Left renal cortex interstitium (tissue), 4 donors: ENCODE measurements around the gene JSRP1. TPM values are rescaled to one million over a fixed set of nuclear protein-coding genes. Genes with fewer than 3 reads are reported as not detected.

Source experiments
- DNase-seq, 4 donors: peaks; one replicate each; pipeline ENCODE4 v3.0.0-alpha.2; 2013; ENCODE audit warnings: low read depth in 4 of 4, low spot score in 2 of 4, missing footprints in 1 of 4
- polyA plus RNA-seq, 4 donors: library from polyadenylated mRNA; unstranded; fragments of 120-200 nt; gene quantifications; one replicate each; pipeline ENCODE4 v1.2.1, GENCODE V29; 2013; ENCODE audit not compliant: insufficient read length in 4 of 4

The JSRP1 gene
- polyA plus RNA-seq, 4 donors: 0.23 to 0.94 (median 0.74) TPM

GRCh38 chr19:2235381-2236063 is 20.7 kb downstream of the JSRP1 start:
- DNase-seq: no peak

GRCh38 chr19:2234996-2235380 is 21.2 kb downstream of the JSRP1 start:
- no peak for DNase-seq

- DNase-seq: no peak
Measured at GRCh38 chr19:2233601-2234280, 22.5 kb downstream of the JSRP1 start.

GRCh38 chr19:2232286-2233151 is 23.7 kb downstream of the JSRP1 start:
- DNase-seq: no peak

- DNase-seq: no peak
Measured at GRCh38 chr19:2231621-2232221, 24.5 kb downstream of the JSRP1 start.

- no peak for DNase-seq
Measured at GRCh38 chr19:2230807-2231533, 25.2 kb downstream of the JSRP1 start.

GRCh38 chr19:2230033-2230531 is 26.1 kb downstream of the JSRP1 start:
- no peak for DNase-seq

GRCh38 chr19:2229103-2230032 is 26.8 kb downstream of the JSRP1 start:
- no peak for DNase-seq

GRCh38 chr19:2228157-2229030 is 27.8 kb downstream of the JSRP1 start:
- DNase-seq: no peak

GRCh38 chr19:2227415-2228156 is 28.6 kb downstream of the JSRP1 start:
- no peak for DNase-seq

- DNase-seq: no peak
Measured at GRCh38 chr19:2226840-2227360, 29.3 kb downstream of the JSRP1 start.

GRCh38 chr19:2226051-2226839 is 30.0 kb downstream of the JSRP1 start:
- no peak for DNase-seq

- DNase-seq: no peak
Measured at GRCh38 chr19:2225415-2226050, 30.7 kb downstream of the JSRP1 start.

- no peak for DNase-seq
Measured at GRCh38 chr19:2224754-2225349, 31.4 kb downstream of the JSRP1 start.

- no peak for DNase-seq
Measured at GRCh38 chr19:2223959-2224358, 32.3 kb downstream of the JSRP1 start.
